Ovary (tissue), 3 donors: ENCODE data around the gene TLE4.

Experiments
- EP300 ChIP-seq: sonication (generic); formaldehyde crosslinking; IDR thresholded peaks from one replicate; pipeline ENCODE4 v1.6.1; 2017; ENCODE audit warnings: antibody characterized with exemption
- POLR2A ChIP-seq: fragments of 450-650 bp; IDR thresholded peaks from one replicate; pipeline ENCODE4 v1.6.1; 2017; ENCODE audit warnings: antibody characterized with exemption, mild to moderate bottlenecking, moderate library complexity
- TF ChIP-seq, protein P1 (sequence below), 3 donors: fragments of 450-650 bp in 2 of 3; fragments of 200-600 bp in 1 of 3; IDR thresholded peaks; one replicate each; pipeline versions ENCODE4 v1.5.1 to v1.8.0; 2016 to 2022; ENCODE audit warnings: antibody characterized with exemption in 3 of 3, mild to moderate bottlenecking in 1 of 3
- donor health status: DM: no; HTN: no; CAD: no.

DNA sequence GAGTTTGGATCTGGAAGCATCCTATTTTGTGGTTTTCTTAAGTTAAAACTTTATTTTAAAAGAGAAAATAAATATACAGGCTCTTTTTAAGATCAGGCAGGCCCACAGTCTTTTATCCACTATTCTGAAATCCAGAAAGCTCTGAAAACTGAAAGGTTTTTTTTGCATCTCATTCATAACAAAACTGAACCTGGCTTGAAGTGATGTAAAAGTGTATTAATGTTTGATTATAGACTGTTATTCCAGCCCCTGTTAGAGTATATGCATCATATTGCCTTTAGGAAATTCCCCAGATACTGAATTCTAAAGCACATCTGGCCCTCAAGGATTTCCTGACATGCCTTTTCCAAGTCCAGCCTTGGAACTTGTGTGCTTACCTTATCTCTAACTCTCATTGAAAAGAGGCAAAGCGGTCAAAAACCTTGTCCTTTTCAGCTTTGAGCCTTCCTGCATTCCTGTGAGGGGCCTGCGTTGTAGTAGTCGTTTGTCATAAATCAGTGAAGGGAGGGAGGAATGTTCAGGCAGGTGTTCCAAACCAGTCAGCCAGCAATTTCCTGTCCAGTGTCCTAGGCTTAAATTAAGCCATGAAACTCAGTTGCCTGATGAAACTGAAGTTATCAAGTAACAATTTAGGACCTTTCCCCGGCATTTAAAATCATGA lies 110.4 kb downstream of the TLE4 start:
- TF ChIP-seq POLR2A (no peak), EP300 (no peak)
- TF ChIP-seq, protein P1, sequence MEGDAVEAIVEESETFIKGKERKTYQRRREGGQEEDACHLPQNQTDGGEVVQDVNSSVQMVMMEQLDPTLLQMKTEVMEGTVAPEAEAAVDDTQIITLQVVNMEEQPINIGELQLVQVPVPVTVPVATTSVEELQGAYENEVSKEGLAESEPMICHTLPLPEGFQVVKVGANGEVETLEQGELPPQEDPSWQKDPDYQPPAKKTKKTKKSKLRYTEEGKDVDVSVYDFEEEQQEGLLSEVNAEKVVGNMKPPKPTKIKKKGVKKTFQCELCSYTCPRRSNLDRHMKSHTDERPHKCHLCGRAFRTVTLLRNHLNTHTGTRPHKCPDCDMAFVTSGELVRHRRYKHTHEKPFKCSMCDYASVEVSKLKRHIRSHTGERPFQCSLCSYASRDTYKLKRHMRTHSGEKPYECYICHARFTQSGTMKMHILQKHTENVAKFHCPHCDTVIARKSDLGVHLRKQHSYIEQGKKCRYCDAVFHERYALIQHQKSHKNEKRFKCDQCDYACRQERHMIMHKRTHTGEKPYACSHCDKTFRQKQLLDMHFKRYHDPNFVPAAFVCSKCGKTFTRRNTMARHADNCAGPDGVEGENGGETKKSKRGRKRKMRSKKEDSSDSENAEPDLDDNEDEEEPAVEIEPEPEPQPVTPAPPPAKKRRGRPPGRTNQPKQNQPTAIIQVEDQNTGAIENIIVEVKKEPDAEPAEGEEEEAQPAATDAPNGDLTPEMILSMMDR (IDR thresholded peaks at IDR 0.05) = no peak
